H1 (cell line): Measurements from ENCODE around the gene APOL3. TPM values are rescaled to one million over a fixed set of nuclear protein-coding genes. Genes with fewer than 3 reads are reported as not detected.

ENCODE experiments used
- CTCF ChIA-PET: fragments of 300-600 bp; sonication (Branson Sonifier 250); formaldehyde crosslinking; loops from one replicate; lab custom pipeline; 2021; ENCODE audit not compliant: partially characterized antibody; lab: Charles Lee
- POLR2A ChIA-PET: fragments of 300-600 bp; sonication (Branson Sonifier 250); formaldehyde crosslinking; loops from one replicate; lab custom pipeline; 2021; ENCODE audit warnings: inconsistent platforms; ENCODE audit not compliant: partially characterized antibody; lab: Charles Lee
- DNase-seq, 2 experiments: peaks; one replicate each; pipeline versions ENCODE4 v3.0.0 to v3.0.0-alpha.2; 2010 to 2022; ENCODE audit warnings: low spot score in 2 of 2, low read depth in 1 of 2, mixed read lengths in 1 of 2
- FAIRE-seq: peaks from 2 replicates; lab custom pipeline; 2011; peaks lifted over from hg19 to GRCh38; lab: Jason Lieb, UNC
- H2AFZ ChIP-seq: 2 replicates; pipeline ENCODE4 v1.8.1; 2012; ENCODE audit warnings: low read length, inconsistent platforms
- H2AK5ac ChIP-seq: 2 replicates; pipeline ENCODE4 v1.6.1; 2013; ENCODE audit warnings: low read depth, low read length
- H2BK120ac ChIP-seq: replicated peaks from 2 replicates; pipeline ENCODE3; 2013; ENCODE audit warnings: low read depth, low read length, inconsistent platforms
- H2BK12ac ChIP-seq: 2 replicates; pipeline ENCODE4 v1.6.1; 2013; ENCODE audit warnings: low read depth, low read length
- H2BK15ac ChIP-seq: 2 replicates; pipeline ENCODE4 v1.6.1; 2013; ENCODE audit warnings: low read length
- H2BK20ac ChIP-seq: 2 replicates; pipeline ENCODE4 v1.6.1; 2013; ENCODE audit warnings: low read length
- H2BK5ac ChIP-seq: 2 replicates; pipeline ENCODE4 v1.6.1; 2013; ENCODE audit warnings: low read depth, low read length
- H3K14ac ChIP-seq: 2 replicates; pipeline ENCODE4 v1.6.1; 2013; ENCODE audit warnings: inconsistent platforms; ENCODE audit not compliant: insufficient read length
- H3K18ac ChIP-seq: 2 replicates; pipeline ENCODE4 v1.6.1; 2013; ENCODE audit warnings: low read length; ENCODE audit errors: extremely low read depth
- H3K23ac ChIP-seq: 2 replicates; pipeline ENCODE4 v1.6.1; 2013; ENCODE audit warnings: inconsistent platforms; ENCODE audit not compliant: insufficient read length
- H3K23me2 ChIP-seq: 2 replicates; pipeline ENCODE4 v1.6.1; 2013; ENCODE audit warnings: low read depth, low read length
- H3K27ac ChIP-seq: 2 replicates; pipeline ENCODE4 v1.6.1; 2011; ENCODE audit warnings: low read depth, low read length, inconsistent platforms
- H3K27me3 ChIP-seq, 4 experiments: replicated peaks in 1 of 4; 1 replicate in 1 of 4; 2 replicates in 3 of 4; pipeline versions ENCODE4 v1.6.1 to v1.8.1; 2011 to 2013; ENCODE audit warnings: low read length in 3 of 4, mild to moderate bottlenecking in 3 of 4, inconsistent platforms in 2 of 4, mixed read lengths in 2 of 4, moderate library complexity in 1 of 4; ENCODE audit not compliant: control insufficient read depth in 3 of 4, insufficient read depth in 3 of 4; ENCODE audit errors: extremely low read depth in 1 of 4
- H3K36me3 ChIP-seq, 4 experiments: 2 replicates each; pipeline versions ENCODE4 v1.6.1 to v1.8.1; 2011 to 2013; ENCODE audit warnings: mild to moderate bottlenecking in 4 of 4, low read length in 3 of 4, moderate library complexity in 2 of 4, control low read depth in 1 of 4, inconsistent platforms in 1 of 4; ENCODE audit not compliant: insufficient read depth in 4 of 4, control insufficient read depth in 2 of 4
- H3K4ac ChIP-seq: replicated peaks from 2 replicates; pipeline ENCODE3; 2013; ENCODE audit warnings: low read length, low read depth, mixed read lengths, inconsistent platforms; ENCODE audit not compliant: insufficient read length
- H3K4me1 ChIP-seq, 4 experiments: replicated peaks in 1 of 4; 1 replicate in 1 of 4; 2 replicates in 3 of 4; pipeline versions ENCODE4 v1.6.1 to v1.8.1; 2011 to 2013; ENCODE audit warnings: low read length in 3 of 4, inconsistent platforms in 2 of 4, mixed read lengths in 1 of 4; ENCODE audit not compliant: insufficient read depth in 4 of 4, control insufficient read depth in 3 of 4
- H3K4me2 ChIP-seq, 2 experiments: 2 replicates each; pipeline versions ENCODE4 v1.6.1 to v1.8.1; 2011 to 2013; ENCODE audit warnings: low read depth in 2 of 2, low read length in 2 of 2, control low read depth in 1 of 2, inconsistent platforms in 1 of 2, mild to moderate bottlenecking in 1 of 2; ENCODE audit not compliant: insufficient read depth in 1 of 2
- H3K4me3 ChIP-seq, 4 experiments: fragments of 200-600, 300-600 bp in 1 of 4; sonication (generic), shearing (Covaris generic), sonication (Bioruptor Twin) in 1 of 4; 2 replicates each; pipeline versions ENCODE4 v1.5.1 to v1.8.1; 2011 to 2016; ENCODE audit warnings: low read length in 4 of 4, low read depth in 3 of 4, control low read depth in 2 of 4, inconsistent platforms in 2 of 4, mild to moderate bottlenecking in 2 of 4, mixed read lengths in 1 of 4, moderate library complexity in 1 of 4; ENCODE audit not compliant: insufficient read depth in 2 of 4; ENCODE audit errors: extremely low read depth in 1 of 4
- H3K56ac ChIP-seq: replicated peaks from 2 replicates; pipeline ENCODE3; 2013; ENCODE audit warnings: low read depth, mild to moderate bottlenecking, mixed read lengths, low read length, inconsistent platforms; ENCODE audit not compliant: insufficient read length
- H3K79me1 ChIP-seq: 2 replicates; pipeline ENCODE4 v1.6.1; 2013; ENCODE audit warnings: low read depth, low read length, control low read depth
- H3K79me2 ChIP-seq, 2 experiments: 2 replicates each; pipeline versions ENCODE4 v1.6.1 to v1.8.1; 2012 to 2013; ENCODE audit warnings: low read length in 2 of 2, mild to moderate bottlenecking in 2 of 2, inconsistent platforms in 1 of 2; ENCODE audit not compliant: insufficient read depth in 2 of 2, control insufficient read depth in 1 of 2
- H3K9ac ChIP-seq, 4 experiments: replicated peaks in 1 of 4; 1 replicate in 1 of 4; 2 replicates in 3 of 4; pipeline versions ENCODE4 v1.6.1 to v1.8.1; 2011 to 2013; ENCODE audit warnings: low read depth in 3 of 4, low read length in 3 of 4, control low read depth in 2 of 4, mild to moderate bottlenecking in 2 of 4, moderate library complexity in 2 of 4, inconsistent platforms in 1 of 4; ENCODE audit errors: extremely low read depth in 1 of 4
- H3K9me3 ChIP-seq, 2 experiments: 2 replicates each; pipeline versions ENCODE4 v1.6.1 to v1.8.1; 2012 to 2013; ENCODE audit warnings: mild to moderate bottlenecking in 2 of 2, moderate library complexity in 2 of 2, control low read depth in 1 of 2, inconsistent platforms in 1 of 2, low read depth in 1 of 2, low read length in 1 of 2, mixed read lengths in 1 of 2; ENCODE audit not compliant: insufficient read depth in 2 of 2
- H4K20me1 ChIP-seq, 2 experiments: replicated peaks in 1 of 2; 2 replicates each; pipeline versions ENCODE3 to v1.8.1; 2011 to 2013; ENCODE audit warnings: inconsistent platforms in 2 of 2, low read length in 2 of 2, mild to moderate bottlenecking in 1 of 2; ENCODE audit not compliant: insufficient read depth in 2 of 2, control insufficient read depth in 1 of 2
- H4K5ac ChIP-seq: 2 replicates; pipeline ENCODE4 v1.6.1; 2013; ENCODE audit warnings: low read length, low read depth, mixed read lengths, inconsistent platforms; ENCODE audit not compliant: insufficient read length
- H4K8ac ChIP-seq: 2 replicates; pipeline ENCODE4 v1.8.0; 2013; ENCODE audit warnings: mild to moderate bottlenecking, moderate library complexity, low read length, inconsistent platforms; ENCODE audit not compliant: insufficient read depth; ENCODE audit errors: extremely low read depth
- H4K91ac ChIP-seq: replicated peaks from 2 replicates; pipeline ENCODE3; 2013; ENCODE audit warnings: low read length, mixed read lengths, inconsistent platforms; ENCODE audit not compliant: insufficient read length
- TAF7 ChIP-seq: optimal IDR thresholded peaks from 2 replicates; pipeline ENCODE3; 2011; ENCODE audit warnings: low read depth, mild to moderate bottlenecking, inconsistent platforms, low read length, moderate library complexity, borderline replicate concordance
- WGBS, 2 experiments: shearing (Covaris generic) in 1 of 2; methylation state at CpG; one replicate each; pipeline versions ENCODE4 v1.1.6 to v1.1.7; 2013 to 2015; ENCODE audit warnings: low lambda C conversion rate in 2 of 2, mixed read lengths in 2 of 2, inconsistent platforms in 1 of 2, low coverage in 1 of 2, missing lambda C conversion rate in 1 of 2; ENCODE audit not compliant: insufficient replicate concordance in 2 of 2, insufficient coverage in 1 of 2, insufficient read length in 1 of 2; ENCODE audit errors: extremely low coverage in 1 of 2, missing lambda C conversion rate in 1 of 2; 5-methylcytosine and 5-hydroxymethylcytosine counted together
- polyA plus RNA-seq, 7 experiments: library from polyadenylated mRNA; depleted of rRNA in 3 of 7; stranded (reverse) in 5 of 7; unstranded in 2 of 7; fragments of >200 nt in 5 of 7; fragments of 200-250 nt in 2 of 7; gene quantifications; 1 replicate in 5 of 7; 2 replicates in 1 of 7; 4 replicates in 1 of 7; pipeline versions ENCODE4 v1.2.1 to v1.2.3, GENCODE V29; 2011 to 2013; ENCODE audit warnings: missing spikeins in 2 of 7, mixed read lengths in 2 of 7
- total RNA-seq: library from RNA; stranded (reverse); fragmentation: NEBNext Ultra II Directional; extraction: Animal tissue kit (Norgen Biotek cat#: 25700); gene quantifications from 2 replicates; pipeline ENCODE4 v1.2.1, GENCODE V29; 2021

Gene APOL3
- total and polyA plus RNA-seq, 2 of the 8 experiments (the other 6 are each of a cell fraction or from before 2014, with no cell fraction given): 0.12 TPM; not detected in 1

- no peak overlapping the region for H3K4me2 ChIP-seq
- no peak overlapping the region for H3K56ac ChIP-seq
- no peak overlapping the region for H3K18ac ChIP-seq
- H2BK5ac ChIP-seq: no peak overlapping the region
- H3K14ac ChIP-seq: no peak overlapping the region
- no peak for TF ChIP-seq TAF7
- no peaks in the 10 kb centered on the region for H3K23me2 ChIP-seq
- 61% methylated on average over 3 of the region's 3 CpGs; no CpG with 5 or more reads in 1 of the 2 experiments for WGBS, 2 experiments
- no peaks in the 10 kb centered on the region for H4K20me1 ChIP-seq
- no peak overlapping the region for H3K4ac ChIP-seq
- FAIRE-seq (no peak), DNase-seq (no peak)
- no peaks in the 10 kb centered on the region for H3K36me3 ChIP-seq
- H3K4me1 ChIP-seq: peaks cover 0 to 15% (median 13%) of the 10 kb centered on the region in 4 experiments; a peak in 6 of 7 replicates
- no peaks in the 10 kb centered on the region for H3K27me3 ChIP-seq
- H4K91ac ChIP-seq: no peak overlapping the region
- no peak overlapping the region for H2BK12ac ChIP-seq
- no peak overlapping the region for H2BK20ac ChIP-seq
- H3K4me3 ChIP-seq: no peak overlapping the region
- no peaks in the 10 kb centered on the region for H3K79me2 ChIP-seq
- no peak overlapping the region for H4K8ac ChIP-seq
- H3K9ac ChIP-seq: no peak overlapping the region
- CTCF ChIA-PET: interaction anchor here (0.7 to 4.1 kb wide), 13 partner anchors 11 to 293 kb away, joined by 3 to 14 read pairs (median 3); no protein-coding TSS in a partner anchor
- H2BK15ac ChIP-seq: no peak overlapping the region
- no peak overlapping the region for H2BK120ac ChIP-seq
- H3K79me1 ChIP-seq: no peaks in the 10 kb centered on the region
- H2AFZ ChIP-seq: no peak overlapping the region
- no peak overlapping the region for H2AK5ac ChIP-seq
- no peak overlapping the region for H4K5ac ChIP-seq
- H3K27ac ChIP-seq: no peak overlapping the region
- H3K23ac ChIP-seq: no peak overlapping the region
- POLR2A ChIA-PET: no interaction called here
- peaks cover 4% of the 10 kb centered on the region in 2 experiments; a peak in 2 of 4 replicates for H3K9me3 ChIP-seq
Measured at GRCh38 chr22:36193577-36193976, 33.0 kb upstream of the APOL3 start.
